ENCODE data around the gene MRAS. TPM values are rescaled to one million over a fixed set of nuclear protein-coding genes. Genes with fewer than 3 reads are reported as not detected.

MRAS gene
- total and polyA plus RNA-seq, 2 of the 4 experiments (the other 2 are of a cell fraction) = 59.3 to 60.6 TPM

DNA sequence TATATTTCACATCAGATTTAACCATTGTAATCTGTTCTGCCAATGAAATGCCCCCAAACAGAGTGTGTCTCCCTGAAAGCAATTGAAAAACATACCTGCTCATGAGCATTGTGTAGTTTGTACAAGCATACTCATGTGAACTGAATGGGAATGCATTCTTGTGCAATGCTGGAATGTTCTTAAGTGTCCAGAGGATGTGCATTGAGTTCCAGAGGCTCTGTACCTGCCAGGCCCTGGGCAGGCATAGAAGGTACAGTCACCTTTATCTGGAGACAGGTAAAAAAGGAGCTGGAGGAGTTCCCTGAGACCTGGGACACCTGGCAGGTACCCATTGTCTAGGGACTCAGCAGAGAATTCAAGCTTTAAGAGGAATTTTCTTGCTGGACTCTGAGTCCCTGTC lies 2.8 kb downstream of the MRAS start:
- Histone ChIP-seq H2BK20ac (ENCODE audit: low read depth, low read length) (no peak overlapping the region), H3K18ac (ENCODE audit: low read depth, low read length) (no peak overlapping the region), H3K27ac (ENCODE audit: insufficient read depth, low read length) (no peak overlapping the region), H4K20me1 (ENCODE audit: insufficient read depth, low read length) (peaks cover 19% of the 10 kb centered on the region; the same call in 1 of the 2 replicates), H2BK120ac (ENCODE audit: low read depth, low read length) (no peak overlapping the region), H3K56ac (ENCODE audit: extremely low read depth, insufficient read depth, low read length) (no peak overlapping the region), H3K4me1 (ENCODE audit: control insufficient read depth, insufficient read depth, low read length) (peaks cover 10% of the 10 kb centered on the region), H3K4me3 (ENCODE audit: insufficient read depth, low read depth, low read length) (no peak overlapping the region), H3K36me3 (ENCODE audit: control insufficient read depth, insufficient read depth, low read length) (peaks cover 2% of the 10 kb centered on the region), H3K9me1 (ENCODE audit: insufficient read depth, low read length) (peaks cover 14% of the 10 kb centered on the region), H3K23ac (ENCODE audit: low read depth, low read length) (peak overlapping the region; percentile 13; the same call in 1 of the 2 replicates), H4K5ac (ENCODE audit: low read depth, low read length) (no peak overlapping the region), H3K4ac (ENCODE audit: low read depth, low read length) (no peak overlapping the region), H4K91ac (ENCODE audit: insufficient read depth, low read depth, low read length) (no peak overlapping the region), H2AK9ac (replicated peaks; ENCODE audit: low read depth, low read length, poor library complexity) (no peak overlapping the region), H3K9me3 (ENCODE audit: control insufficient read depth, insufficient read depth, low read length) (no peaks in the 10 kb centered on the region), H2BK15ac (ENCODE audit: low read depth, low read length) (no peak overlapping the region), H3K4me2 (ENCODE audit: low read depth, low read length) (no peak overlapping the region), H2BK5ac (ENCODE audit: low read depth, low read length, poor library complexity, severe bottlenecking) (no peak overlapping the region), H3K14ac (replicated peaks; ENCODE audit: low read depth, low read length) (no peak overlapping the region), H4K8ac (ENCODE audit: low read depth in 2 of 2, low read length in 2 of 2) (no peak overlapping the region), H2AFZ (replicated peaks; ENCODE audit: low read length, poor library complexity) (no peak overlapping the region), H3K9ac (ENCODE audit: low read depth, low read length) (no peak overlapping the region), H2AK5ac (ENCODE audit: low read depth, low read length) (no peak overlapping the region), H3K79me1 (ENCODE audit: low read depth in 1 of 2, low read length in 2 of 2) (peaks cover 6 to 67% of the 10 kb centered on the region in 2 experiments; a peak in 3 of 4 replicates), H3K27me3 (ENCODE audit: control insufficient read depth, insufficient read depth, low read length) (no peaks in the 10 kb centered on the region)
- dilution Hi-C loops (cut with HindIII; ENCODE audit: low sequenced_read_pairs, unreplicated experiment) (no loop called here), in situ Hi-C loops (cut with MboI; ENCODE audit: low sequenced_read_pairs) (no loop called here), intact Hi-C loops (cut with micrococcal nuclease) (no loop called here)
- DNase-seq (peak; percentile 39), ATAC-seq (ENCODE audit: low read depth) (no peak)
- TF ChIP-seq CEBPB (IDR thresholded peaks at IDR 0.05; ENCODE audit: low read depth, low read length) = peak; percentile 76
- TF ChIP-seq BHLHE40 (IDR thresholded peaks at IDR 0.05; ENCODE audit: low read depth, low read length) = no peak
- POLR2A ChIA-PET (ENCODE audit: unreplicated experiment) = no interaction called here
- CTCF ChIA-PET = interaction anchor here (1.4 kb wide), 1 partner anchor 572 kb away, joined by 3 read pairs; no protein-coding TSS in a partner anchor
- no TSS peak for BruUV-seq (replicated peaks)
